GM10847 (cell line): ENCODE measurements around the gene KRT13.

Experiments used
- POLR2A ChIP-seq: IDR thresholded peaks from 2 replicates; pipeline ENCODE4 v1.6.1; 2011; ENCODE audit not compliant: insufficient read length; ENCODE audit errors: extremely low read depth

Gene KRT13

DNA sequence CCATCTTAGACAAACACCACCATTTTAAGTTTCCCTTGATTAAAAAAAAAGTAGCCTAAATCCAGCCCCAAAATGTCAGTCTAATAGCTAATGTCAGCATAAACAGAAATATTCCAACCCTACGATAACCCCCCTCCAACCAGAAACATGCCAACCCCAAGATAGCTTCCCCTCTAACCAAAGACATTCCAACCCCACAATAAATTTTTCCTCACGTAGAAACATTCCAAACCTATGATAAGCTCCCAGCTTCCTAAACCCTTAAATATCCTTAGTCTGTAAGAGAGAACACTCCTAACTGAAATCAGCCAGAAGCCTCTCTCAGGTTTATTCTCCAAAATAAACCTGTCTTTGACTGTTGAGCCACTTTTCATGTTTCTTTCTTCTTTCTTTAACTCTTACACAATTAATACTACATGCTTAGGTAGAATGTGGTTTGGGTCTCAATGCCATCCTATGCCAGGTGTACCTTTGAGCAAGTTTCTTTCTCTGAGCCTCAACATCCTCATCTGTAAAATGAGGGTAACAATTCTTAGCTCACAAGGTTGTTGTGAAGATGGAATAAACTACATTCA is 54.2 kb downstream of the KRT13 start:
- no peak for TF ChIP-seq POLR2A
